BJ (cell line): Measurements from ENCODE around the gene HOXD8. TPM values are rescaled to one million over a fixed set of nuclear protein-coding genes. Genes with fewer than 3 reads are reported as not detected.

Source experiments
- CTCF ChIA-PET: fragments of 350-600 bp; formaldehyde crosslinking; extraction: SDS; loops from one replicate; lab custom pipeline; 2021; ENCODE audit warnings: antibody characterized with exemption, inconsistent platforms; lab: Yijun Ruan, JAX
- POLR2A ChIA-PET: fragments of 300-600 bp; sonication (Branson Sonifier 250); formaldehyde crosslinking; extraction: SDS; loops from one replicate; lab custom pipeline; 2021; ENCODE audit warnings: antibody characterized with exemption; lab: Charles Lee
- DNase-seq: peaks from one replicate; pipeline ENCODE4 v3.0.0-alpha.2; 2011; ENCODE audit warnings: low read depth
- H3K27me3 ChIP-seq: 2 replicates; pipeline ENCODE4 v1.6.0; 2011; ENCODE audit warnings: low read length; ENCODE audit not compliant: control insufficient read depth, insufficient read depth
- H3K36me3 ChIP-seq: 2 replicates; pipeline ENCODE4 v1.5.1; 2011; ENCODE audit warnings: low read length; ENCODE audit not compliant: control insufficient read depth, insufficient read depth
- H3K4me3 ChIP-seq: 2 replicates; pipeline ENCODE4 v1.5.1; 2011; ENCODE audit warnings: low read depth, mild to moderate bottlenecking, control low read depth, low read length
- polyA plus RNA-seq: library from polyadenylated mRNA; depleted of rRNA; stranded (reverse); fragments of >200 nt; gene quantifications from 2 replicates; pipeline ENCODE4 v1.2.3, GENCODE V29; 2011
- TF ChIP-seq, protein P1 (sequence below): IDR thresholded peaks from 2 replicates; pipeline ENCODE4 v1.5.1; 2011; ENCODE audit warnings: low read depth, mild to moderate bottlenecking, control low read depth, inconsistent platforms, low read length, moderate library complexity; ENCODE audit not compliant: insufficient read depth

HOXD8 gene
- polyA plus RNA-seq, 1 experiment, result 0.86 TPM

GRCh38 chr2:176103742-176104315 is 25.7 kb upstream of the HOXD8 start:
- CTCF ChIA-PET, result interaction anchor here (0.5 to 4.9 kb wide), 8 partner anchors 16 to 850 kb away, joined by 4 to 13 read pairs (median 6); no protein-coding TSS in a partner anchor
- H3K4me3 ChIP-seq, result peak overlapping the region; percentile 54
- H3K36me3 ChIP-seq, result peaks cover under 1% of the 10 kb centered on the region; the same call in 1 of the 2 replicates
- H3K27me3 ChIP-seq, result peaks cover 5% of the 10 kb centered on the region
- POLR2A ChIA-PET, result no interaction called here
- DNase-seq, result no peak
- TF ChIP-seq, protein P1, sequence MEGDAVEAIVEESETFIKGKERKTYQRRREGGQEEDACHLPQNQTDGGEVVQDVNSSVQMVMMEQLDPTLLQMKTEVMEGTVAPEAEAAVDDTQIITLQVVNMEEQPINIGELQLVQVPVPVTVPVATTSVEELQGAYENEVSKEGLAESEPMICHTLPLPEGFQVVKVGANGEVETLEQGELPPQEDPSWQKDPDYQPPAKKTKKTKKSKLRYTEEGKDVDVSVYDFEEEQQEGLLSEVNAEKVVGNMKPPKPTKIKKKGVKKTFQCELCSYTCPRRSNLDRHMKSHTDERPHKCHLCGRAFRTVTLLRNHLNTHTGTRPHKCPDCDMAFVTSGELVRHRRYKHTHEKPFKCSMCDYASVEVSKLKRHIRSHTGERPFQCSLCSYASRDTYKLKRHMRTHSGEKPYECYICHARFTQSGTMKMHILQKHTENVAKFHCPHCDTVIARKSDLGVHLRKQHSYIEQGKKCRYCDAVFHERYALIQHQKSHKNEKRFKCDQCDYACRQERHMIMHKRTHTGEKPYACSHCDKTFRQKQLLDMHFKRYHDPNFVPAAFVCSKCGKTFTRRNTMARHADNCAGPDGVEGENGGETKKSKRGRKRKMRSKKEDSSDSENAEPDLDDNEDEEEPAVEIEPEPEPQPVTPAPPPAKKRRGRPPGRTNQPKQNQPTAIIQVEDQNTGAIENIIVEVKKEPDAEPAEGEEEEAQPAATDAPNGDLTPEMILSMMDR, result no peak

DNA sequence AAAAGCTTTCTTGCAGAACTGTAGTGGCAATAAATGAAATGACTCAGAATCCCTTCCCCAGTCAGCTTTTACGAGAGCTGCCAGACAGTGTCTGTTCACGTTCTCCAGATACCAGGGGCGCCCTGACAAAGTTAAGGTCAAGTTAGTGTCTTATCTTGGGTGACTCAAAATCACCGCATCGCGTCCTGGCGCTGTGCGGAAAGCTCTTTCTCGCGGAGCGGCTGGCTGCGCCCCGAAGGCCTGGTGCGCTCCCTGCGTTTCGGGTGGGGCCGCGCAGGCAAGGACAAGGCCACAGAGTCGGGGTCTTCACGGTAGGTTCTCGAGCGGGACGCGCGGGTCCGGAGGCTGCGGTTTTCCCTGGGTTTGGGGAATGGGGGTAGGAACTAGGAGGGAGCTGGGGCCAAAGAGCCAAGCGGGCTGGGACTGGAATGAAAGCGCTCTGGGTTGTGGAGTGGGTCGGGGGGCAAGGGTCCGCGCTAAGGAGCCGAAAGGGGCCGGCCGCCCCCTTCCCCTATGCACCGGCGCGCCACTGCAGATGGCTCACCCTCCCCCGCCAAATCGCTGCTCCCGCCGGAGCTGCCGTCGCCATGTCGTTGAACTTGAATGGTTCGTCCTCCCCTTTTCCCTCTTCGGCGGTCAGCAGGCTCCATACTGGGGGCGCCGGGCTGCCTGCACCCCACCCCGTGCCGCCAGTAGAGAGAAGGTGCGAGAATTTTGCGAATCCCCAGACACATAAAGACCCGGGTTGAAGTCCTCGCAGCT is 25.0 kb upstream of the HOXD8 start:
- ChIA-PET CTCF (interaction anchor here (0.5 to 4.9 kb wide), 11 partner anchors 8 to 853 kb away, joined by 3 to 13 read pairs (median 5); no protein-coding TSS in a partner anchor), POLR2A (no interaction called here)
- H3K27me3 ChIP-seq, result peaks cover 5% of the 10 kb centered on the region
- H3K4me3 ChIP-seq, result peak overlapping the region; percentile 54
- DNase-seq, result peak; percentile 84
- H3K36me3 ChIP-seq, result peaks cover 1% of the 10 kb centered on the region; the same call in 1 of the 2 replicates
- TF ChIP-seq, protein P1, result 0 out of 2 replicates have a peak, but pooled peaks have one; percentile 8

GRCh38 chr2:176105078-176105729 is 24.3 kb upstream of the HOXD8 start:
- Histone ChIP-seq H3K36me3 (peaks cover 1% of the 10 kb centered on the region; the same call in 1 of the 2 replicates), H3K27me3 (peaks cover 3% of the 10 kb centered on the region; the same call in 1 of the 2 replicates), H3K4me3 (peak overlapping the region; percentile 54)
- CTCF ChIA-PET, result interaction anchor here (0.7 to 4.9 kb wide), 9 partner anchors 9 to 854 kb away, joined by 3 to 13 read pairs (median 5); no protein-coding TSS in a partner anchor
- TF ChIP-seq, protein P1, result no peak
- POLR2A ChIA-PET, result no interaction called here
- no peak for DNase-seq

GRCh38 chr2:176105730-176106580 is 23.6 kb upstream of the HOXD8 start:
- TF ChIP-seq, protein P1, result no peak
- ChIA-PET POLR2A (no interaction called here), CTCF (interaction anchor here (1.0 to 4.9 kb wide), 6 partner anchors 10 to 738 kb away, joined by 3 to 13 read pairs (median 6); no protein-coding TSS in a partner anchor)
- peak overlapping the region; percentile 54 for H3K4me3 ChIP-seq
- H3K27me3 ChIP-seq, result peaks cover 3% of the 10 kb centered on the region; the same call in 1 of the 2 replicates
- H3K36me3 ChIP-seq, result peaks cover 1% of the 10 kb centered on the region; the same call in 1 of the 2 replicates
- DNase-seq, result no peak
